Neural progenitor cell (in vitro differentiated cells): ENCODE data around the gene TP63. TPM values are rescaled to one million over a fixed set of nuclear protein-coding genes. Genes with fewer than 3 reads are reported as not detected.

Experiments used
- DNase-seq: peaks from one replicate; pipeline ENCODE4 v3.0.0-alpha.2; 2016; ENCODE audit warnings: low spot score
- H2AFZ ChIP-seq: fragments of 200-600 bp; sonication (generic); replicated peaks from 2 replicates; pipeline ENCODE4 v1.6.1; 2016; ENCODE audit warnings: antibody characterized with exemption
- H3F3A ChIP-seq: fragments of 200-600 bp; sonication (generic); 2 replicates; pipeline ENCODE4 v1.6.1; 2016; ENCODE audit warnings: antibody characterized with exemption, low read depth
- H3K27ac ChIP-seq: fragments of 200-600 bp; sonication (generic); 2 replicates; pipeline ENCODE4 v1.5.1; 2016; ENCODE audit warnings: mild to moderate bottlenecking
- H3K27me3 ChIP-seq: fragments of 200-600 bp; sonication (generic); 2 replicates; pipeline ENCODE4 v1.6.1; 2016; ENCODE audit warnings: mild to moderate bottlenecking, moderate library complexity
- H3K36me3 ChIP-seq: fragments of 200-600 bp; sonication (generic); 2 replicates; pipeline ENCODE4 v1.5.1; 2016
- H3K4me1 ChIP-seq: fragments of 200-600 bp; sonication (generic); 2 replicates; pipeline ENCODE4 v1.6.1; 2016; ENCODE audit warnings: mixed run types
- H3K4me2 ChIP-seq: fragments of 200-600 bp; sonication (generic); 2 replicates; pipeline ENCODE4 v1.6.1; 2016
- H3K4me3 ChIP-seq: fragments of 200-600 bp; sonication (generic); 2 replicates; pipeline ENCODE4 v1.5.1; 2016
- H3K79me2 ChIP-seq: fragments of 200-600 bp; sonication (generic); 2 replicates; pipeline ENCODE4 v1.6.1; 2016; ENCODE audit warnings: low read depth
- H3K9ac ChIP-seq: fragments of 200-600 bp; sonication (generic); 2 replicates; pipeline ENCODE4 v1.6.1; 2016
- H3K9me3 ChIP-seq: fragments of 200-600 bp; sonication (generic); 2 replicates; pipeline ENCODE4 v1.5.1; 2016; ENCODE audit warnings: low read depth
- H4K20me1 ChIP-seq: fragments of 200-600 bp; sonication (generic); 2 replicates; pipeline ENCODE4 v1.6.1; 2016; ENCODE audit warnings: low read depth
- H3K27ac Mint-ChIP-seq: 3 replicates; pipeline ENCODE4 v1.8.0; 2021; ENCODE audit warnings: mixed read lengths
- H3K27me3 Mint-ChIP-seq: 2 replicates; pipeline ENCODE4 v1.8.0; 2022; ENCODE audit warnings: low read depth, mild to moderate bottlenecking, inconsistent platforms, moderate library complexity, mixed read lengths; ENCODE audit not compliant: insufficient read depth
- H3K36me3 Mint-ChIP-seq: 3 replicates; pipeline ENCODE4 v1.8.0; 2021; ENCODE audit warnings: mixed read lengths
- H3K4me1 Mint-ChIP-seq: 3 replicates; pipeline ENCODE4 v1.8.0; 2021; ENCODE audit warnings: mixed read lengths
- H3K4me3 Mint-ChIP-seq: 3 replicates; pipeline ENCODE4 v1.8.0; 2021; ENCODE audit warnings: mild to moderate bottlenecking, moderate library complexity, mixed read lengths
- H3K9me3 Mint-ChIP-seq: 3 replicates; pipeline ENCODE4 v1.8.0; 2020; ENCODE audit warnings: mixed read lengths
- EZH2 ChIP-seq: fragments of 200-600 bp; sonication (generic); IDR thresholded peaks from 2 replicates; pipeline ENCODE4 v1.6.1; 2017; ENCODE audit warnings: antibody characterized with exemption, mild to moderate bottlenecking, moderate library complexity
- EZH2phosphoT487 ChIP-seq: fragments of 200-600 bp; sonication (generic); IDR thresholded peaks from 2 replicates; pipeline ENCODE4 v1.6.1; 2017; ENCODE audit warnings: antibody characterized with exemption
- total RNA-seq: library from RNA; depleted of rRNA; stranded (reverse); fragments of >200 nt; gene quantifications from 2 replicates; pipeline ENCODE4 v1.2.3, GENCODE V29; 2015; ENCODE audit warnings: low replicate concordance
- TF ChIP-seq, protein P1 (sequence below): fragments of 200-600 bp; sonication (generic); IDR thresholded peaks from 2 replicates; pipeline ENCODE4 v1.5.1; 2017; ENCODE audit warnings: antibody characterized with exemption, mild to moderate bottlenecking

Gene TP63
- total RNA-seq, 1 donor from 2014 or later: 0.62 TPM

DNA sequence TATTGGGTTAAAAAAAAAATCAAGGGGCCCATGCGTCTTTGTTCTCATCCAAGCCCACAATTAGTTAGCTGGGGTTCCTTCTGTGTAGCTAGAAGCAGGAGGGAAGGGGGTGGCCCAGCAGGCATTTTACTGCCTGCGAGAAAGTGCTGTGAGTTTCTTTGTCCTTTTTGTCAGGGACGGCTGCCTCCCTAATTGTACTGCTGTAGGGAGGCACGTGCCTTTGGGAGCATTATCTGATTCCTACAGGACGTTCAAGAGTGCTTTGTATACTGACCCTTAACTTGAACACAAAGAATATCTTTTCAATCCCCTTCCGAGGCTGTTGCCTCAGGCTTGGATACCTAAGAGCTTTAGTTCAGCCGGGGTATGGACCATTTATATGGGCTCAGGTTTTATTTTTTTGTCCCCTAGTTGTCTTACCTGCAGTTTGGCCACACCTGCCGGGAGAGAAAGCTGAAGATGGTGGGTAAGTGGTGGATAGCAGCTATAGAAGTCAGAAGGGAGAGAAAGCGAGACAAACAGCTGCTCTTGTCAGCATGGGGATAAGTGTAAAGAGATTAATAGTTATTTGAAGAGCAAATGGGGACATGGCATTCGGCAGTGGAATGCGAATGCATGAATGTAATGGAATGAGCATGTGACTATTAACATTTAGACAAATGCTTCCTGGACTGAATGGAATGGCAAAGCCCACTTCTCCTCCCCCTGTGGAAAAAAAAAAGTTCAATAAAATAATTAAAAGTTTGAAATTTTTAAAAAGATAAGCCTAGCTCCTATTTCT lies 175.2 kb downstream of the TP63 start:
- H3K79me2 ChIP-seq: no peaks in the 10 kb centered on the region
- no peak overlapping the region for H3K9ac ChIP-seq
- peaks cover 13% of the 10 kb centered on the region for H3K4me1 Mint-ChIP-seq
- H3K9me3 Mint-ChIP-seq: peaks cover 6% of the 10 kb centered on the region
- no peaks in the 10 kb centered on the region for H3K36me3 ChIP-seq
- H4K20me1 ChIP-seq: peaks cover 19% of the 10 kb centered on the region
- H3K27ac ChIP-seq: no peak overlapping the region
- H3K4me2 ChIP-seq: peak overlapping the region; percentile 4
- TF ChIP-seq, protein P1, sequence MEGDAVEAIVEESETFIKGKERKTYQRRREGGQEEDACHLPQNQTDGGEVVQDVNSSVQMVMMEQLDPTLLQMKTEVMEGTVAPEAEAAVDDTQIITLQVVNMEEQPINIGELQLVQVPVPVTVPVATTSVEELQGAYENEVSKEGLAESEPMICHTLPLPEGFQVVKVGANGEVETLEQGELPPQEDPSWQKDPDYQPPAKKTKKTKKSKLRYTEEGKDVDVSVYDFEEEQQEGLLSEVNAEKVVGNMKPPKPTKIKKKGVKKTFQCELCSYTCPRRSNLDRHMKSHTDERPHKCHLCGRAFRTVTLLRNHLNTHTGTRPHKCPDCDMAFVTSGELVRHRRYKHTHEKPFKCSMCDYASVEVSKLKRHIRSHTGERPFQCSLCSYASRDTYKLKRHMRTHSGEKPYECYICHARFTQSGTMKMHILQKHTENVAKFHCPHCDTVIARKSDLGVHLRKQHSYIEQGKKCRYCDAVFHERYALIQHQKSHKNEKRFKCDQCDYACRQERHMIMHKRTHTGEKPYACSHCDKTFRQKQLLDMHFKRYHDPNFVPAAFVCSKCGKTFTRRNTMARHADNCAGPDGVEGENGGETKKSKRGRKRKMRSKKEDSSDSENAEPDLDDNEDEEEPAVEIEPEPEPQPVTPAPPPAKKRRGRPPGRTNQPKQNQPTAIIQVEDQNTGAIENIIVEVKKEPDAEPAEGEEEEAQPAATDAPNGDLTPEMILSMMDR: no peak
- peak; percentile 93 for TF ChIP-seq EZH2phosphoT487
- no peak for TF ChIP-seq EZH2
- DNase-seq: peak; percentile 85
- no peaks in the 10 kb centered on the region for H3K9me3 ChIP-seq
- no peak overlapping the region for H2AFZ ChIP-seq
- peak overlapping the region; percentile 7 for H3K4me3 Mint-ChIP-seq
- no peak overlapping the region for H3K4me3 ChIP-seq
- peaks cover 40% of the 10 kb centered on the region for H3K27me3 Mint-ChIP-seq
- peaks cover 13% of the 10 kb centered on the region for H3K4me1 ChIP-seq
- peaks cover 6% of the 10 kb centered on the region for H3F3A ChIP-seq
- H3K27me3 ChIP-seq: peaks cover 100% of the 10 kb centered on the region
- no peaks in the 10 kb centered on the region for H3K36me3 Mint-ChIP-seq
- no peak overlapping the region for H3K27ac Mint-ChIP-seq

DNA sequence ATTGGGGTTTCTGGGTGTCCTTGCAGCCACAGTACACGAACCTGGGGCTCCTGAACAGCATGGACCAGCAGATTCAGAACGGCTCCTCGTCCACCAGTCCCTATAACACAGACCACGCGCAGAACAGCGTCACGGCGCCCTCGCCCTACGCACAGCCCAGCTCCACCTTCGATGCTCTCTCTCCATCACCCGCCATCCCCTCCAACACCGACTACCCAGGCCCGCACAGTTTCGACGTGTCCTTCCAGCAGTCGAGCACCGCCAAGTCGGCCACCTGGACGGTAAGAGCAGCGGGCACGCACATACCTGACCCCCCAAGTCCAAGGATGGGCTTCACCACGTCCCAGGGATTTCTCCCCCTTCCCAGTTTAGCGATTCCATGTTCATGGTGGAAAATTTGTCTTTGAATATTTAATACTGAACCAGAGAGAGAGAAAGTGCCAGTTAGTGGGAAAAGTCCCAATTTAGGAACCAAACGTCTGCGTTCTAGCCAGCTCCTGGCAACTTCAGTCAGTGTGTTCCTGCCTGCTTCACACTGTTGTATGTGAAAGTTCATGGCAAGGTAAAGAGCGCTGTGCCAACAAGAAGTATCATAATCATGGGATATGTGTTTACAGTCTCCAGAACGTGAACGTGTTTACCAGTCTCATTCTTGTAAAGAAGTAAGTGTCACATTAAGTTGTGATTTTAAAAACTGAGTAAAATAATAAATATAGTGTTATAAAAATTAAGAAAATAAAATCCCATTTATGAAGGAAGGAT lies 177.2 kb downstream of the TP63 start:
- Histone ChIP-seq H4K20me1 (peaks cover 19% of the 10 kb centered on the region), H3K27ac (no peak overlapping the region), H3K4me1 (peaks cover 13% of the 10 kb centered on the region), H3K79me2 (no peaks in the 10 kb centered on the region), H3F3A (peaks cover 6% of the 10 kb centered on the region), H3K27me3 (peaks cover 99% of the 10 kb centered on the region), H3K4me3 (no peak overlapping the region), H3K9me3 (no peaks in the 10 kb centered on the region), H3K36me3 (no peaks in the 10 kb centered on the region), H2AFZ (no peak overlapping the region), H3K9ac (no peak overlapping the region), H3K4me2 (no peak overlapping the region)
- H3K4me3 Mint-ChIP-seq: peak overlapping the region; percentile 22
- no peak for DNase-seq
- H3K4me1 Mint-ChIP-seq: peaks cover 13% of the 10 kb centered on the region
- no peaks in the 10 kb centered on the region for H3K36me3 Mint-ChIP-seq
- TF ChIP-seq EZH2: no peak
- no peak for TF ChIP-seq EZH2phosphoT487
- TF ChIP-seq, protein P1: no peak
- peaks cover 41% of the 10 kb centered on the region for H3K27me3 Mint-ChIP-seq
- H3K27ac Mint-ChIP-seq: no peak overlapping the region
- peaks cover 6% of the 10 kb centered on the region for H3K9me3 Mint-ChIP-seq

DNA sequence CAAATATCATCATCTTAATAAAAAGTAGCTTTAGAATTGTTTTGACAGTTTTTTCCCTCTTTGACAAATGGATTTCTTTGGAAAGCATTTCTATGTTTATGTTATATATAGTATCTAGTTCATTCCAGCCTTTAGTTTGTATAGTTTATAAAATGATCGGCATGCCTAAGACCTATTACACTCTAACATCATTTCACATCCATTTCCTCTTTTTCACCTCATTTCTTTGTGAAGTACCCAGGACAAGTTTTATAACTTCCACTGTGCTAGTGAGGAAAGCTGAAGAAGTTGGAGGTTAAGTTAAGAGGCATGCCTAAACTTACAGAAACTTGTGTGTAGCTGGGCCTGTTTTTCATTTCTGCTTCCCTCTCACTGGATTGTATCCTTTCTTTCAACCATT lies 178.4 kb downstream of the TP63 start:
- no peaks in the 10 kb centered on the region for H3K36me3 Mint-ChIP-seq
- H2AFZ ChIP-seq: no peak overlapping the region
- peaks cover 36% of the 10 kb centered on the region for H3K27me3 Mint-ChIP-seq

More for the DNA sequence above, 178.4 kb downstream of the TP63 start:
- Histone ChIP-seq H3K27me3 (peaks cover 99% of the 10 kb centered on the region), H3K4me2 (no peak overlapping the region), H4K20me1 (peaks cover 19% of the 10 kb centered on the region), H3K4me1 (peaks cover 17% of the 10 kb centered on the region), H3F3A (peaks cover 6% of the 10 kb centered on the region), H3K4me3 (no peak overlapping the region), H3K9me3 (no peaks in the 10 kb centered on the region), H3K27ac (no peak overlapping the region), H3K36me3 (no peaks in the 10 kb centered on the region), H3K9ac (no peak overlapping the region), H3K79me2 (no peaks in the 10 kb centered on the region)
- Mint-ChIP-seq H3K27ac (no peak overlapping the region), H3K4me3 (no peak overlapping the region), H3K9me3 (peaks cover 6% of the 10 kb centered on the region), H3K4me1 (peaks cover 13% of the 10 kb centered on the region)
- TF ChIP-seq EZH2: no peak
- TF ChIP-seq, protein P1: no peak
- no peak for TF ChIP-seq EZH2phosphoT487
- DNase-seq: no peak
